SK-N-SH (cell line): ENCODE measurements around the gene ENHO.

Source experiments
- EP300 ChIP-seq, 2 experiments: IDR thresholded peaks; 2 replicates each; pipeline versions ENCODE4 v1.4.0 to v1.6.1; 2012; ENCODE audit warnings: borderline replicate concordance in 1 of 2, low read depth in 1 of 2, low read length in 1 of 2
- FOSL2 ChIP-seq: IDR thresholded peaks from 2 replicates; pipeline ENCODE4 v1.4.0; 2012; ENCODE audit warnings: low read depth, mild to moderate bottlenecking, moderate library complexity, borderline replicate concordance
- GABPA ChIP-seq: IDR thresholded peaks from 2 replicates; pipeline ENCODE4 v1.4.0; 2012; ENCODE audit warnings: low read depth, mild to moderate bottlenecking
- MEF2A ChIP-seq: IDR thresholded peaks from 2 replicates; pipeline ENCODE4 v1.4.0; 2012; ENCODE audit warnings: low read depth, borderline replicate concordance
- NRF1 ChIP-seq: IDR thresholded peaks from 2 replicates; pipeline ENCODE4 v1.6.1; 2012; ENCODE audit warnings: low read depth, mild to moderate bottlenecking, low read length
- RAD21 ChIP-seq: IDR thresholded peaks from 2 replicates; pipeline ENCODE4 v1.6.1; 2012; ENCODE audit warnings: mild to moderate bottlenecking, low read length
- SMC3 ChIP-seq: IDR thresholded peaks from 2 replicates; pipeline ENCODE4 v1.6.1; 2012; ENCODE audit warnings: low read depth, low read length, improper control_type of control experiment
- TEAD4 ChIP-seq: IDR thresholded peaks from 2 replicates; pipeline ENCODE4 v1.4.0; 2012; ENCODE audit warnings: mild to moderate bottlenecking, borderline replicate concordance; ENCODE audit not compliant: insufficient read depth
- YY1 ChIP-seq: IDR thresholded peaks from 2 replicates; pipeline ENCODE4 v1.4.0; 2012; ENCODE audit warnings: low read depth, mild to moderate bottlenecking
- TF ChIP-seq, protein P1 (sequence below): fragments of 200-600 bp; sonication (generic); IDR thresholded peaks from 2 replicates; pipeline ENCODE4 v1.6.1; 2017; ENCODE audit warnings: antibody characterized with exemption, mild to moderate bottlenecking, moderate library complexity
- TF ChIP-seq, protein P2 (sequence below): IDR thresholded peaks from 2 replicates; pipeline ENCODE4 v1.6.1; 2012; ENCODE audit warnings: mild to moderate bottlenecking, low read depth, low read length, moderate library complexity

DNA sequence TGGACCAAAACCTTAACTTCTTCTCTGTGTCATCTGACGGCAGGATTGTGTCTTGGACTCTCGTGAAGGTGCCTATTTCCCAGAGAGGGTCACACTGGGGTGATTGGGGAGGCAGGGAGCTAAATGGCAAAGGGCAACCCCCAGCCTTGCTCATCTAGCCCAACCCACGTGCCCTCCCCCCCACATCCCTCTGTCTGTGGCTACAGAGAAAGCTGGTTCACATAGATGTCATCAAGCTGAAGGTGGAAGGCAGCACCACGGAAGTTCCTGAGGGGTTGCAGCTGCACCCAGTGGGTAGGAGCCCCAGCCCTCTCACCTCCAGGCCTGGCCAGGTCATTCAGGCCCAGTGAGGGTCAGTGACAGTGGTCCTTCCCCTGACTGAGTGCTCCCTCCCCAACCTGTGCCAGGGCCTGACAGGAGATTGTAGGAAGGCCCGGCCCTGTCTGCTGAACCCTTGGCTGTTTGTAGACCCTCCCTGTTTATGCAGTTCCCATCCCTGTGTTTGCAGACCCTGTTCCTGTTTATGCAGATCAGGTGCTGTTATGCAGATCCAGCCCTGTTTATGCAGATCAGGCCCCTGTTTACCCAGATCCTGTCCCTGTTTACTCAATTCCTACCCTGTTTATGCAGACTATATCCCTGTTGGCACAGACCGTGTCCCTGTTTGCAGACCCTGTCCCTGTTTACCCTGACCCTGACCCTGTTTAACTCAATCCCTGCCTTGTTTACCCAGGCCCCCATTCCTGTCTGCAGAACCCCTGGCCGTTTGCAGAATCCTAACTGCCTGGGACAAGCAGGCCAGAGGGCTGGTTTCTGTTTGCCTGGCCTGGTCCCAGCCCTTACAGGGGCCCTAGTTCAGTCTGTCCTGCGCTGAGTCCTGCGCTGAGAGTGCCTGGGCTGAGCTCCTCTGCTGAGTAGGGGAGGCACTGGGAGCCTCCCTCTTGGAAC lies 10.4 kb downstream of the ENHO start:
- TF ChIP-seq, protein P1, sequence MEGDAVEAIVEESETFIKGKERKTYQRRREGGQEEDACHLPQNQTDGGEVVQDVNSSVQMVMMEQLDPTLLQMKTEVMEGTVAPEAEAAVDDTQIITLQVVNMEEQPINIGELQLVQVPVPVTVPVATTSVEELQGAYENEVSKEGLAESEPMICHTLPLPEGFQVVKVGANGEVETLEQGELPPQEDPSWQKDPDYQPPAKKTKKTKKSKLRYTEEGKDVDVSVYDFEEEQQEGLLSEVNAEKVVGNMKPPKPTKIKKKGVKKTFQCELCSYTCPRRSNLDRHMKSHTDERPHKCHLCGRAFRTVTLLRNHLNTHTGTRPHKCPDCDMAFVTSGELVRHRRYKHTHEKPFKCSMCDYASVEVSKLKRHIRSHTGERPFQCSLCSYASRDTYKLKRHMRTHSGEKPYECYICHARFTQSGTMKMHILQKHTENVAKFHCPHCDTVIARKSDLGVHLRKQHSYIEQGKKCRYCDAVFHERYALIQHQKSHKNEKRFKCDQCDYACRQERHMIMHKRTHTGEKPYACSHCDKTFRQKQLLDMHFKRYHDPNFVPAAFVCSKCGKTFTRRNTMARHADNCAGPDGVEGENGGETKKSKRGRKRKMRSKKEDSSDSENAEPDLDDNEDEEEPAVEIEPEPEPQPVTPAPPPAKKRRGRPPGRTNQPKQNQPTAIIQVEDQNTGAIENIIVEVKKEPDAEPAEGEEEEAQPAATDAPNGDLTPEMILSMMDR, result no peak
- TF ChIP-seq SMC3 (no peak), GABPA (no peak), EP300 (IDR thresholded peaks at IDR 0.05; ENCODE audit: borderline replicate concordance in 1 of 2, low read depth in 1 of 2, low read length in 1 of 2) (no peak), RAD21 (no peak), YY1 (no peak), TEAD4 (no peak), MEF2A (no peak), FOSL2 (no peak), NRF1 (no peak)
- TF ChIP-seq, protein P2, sequence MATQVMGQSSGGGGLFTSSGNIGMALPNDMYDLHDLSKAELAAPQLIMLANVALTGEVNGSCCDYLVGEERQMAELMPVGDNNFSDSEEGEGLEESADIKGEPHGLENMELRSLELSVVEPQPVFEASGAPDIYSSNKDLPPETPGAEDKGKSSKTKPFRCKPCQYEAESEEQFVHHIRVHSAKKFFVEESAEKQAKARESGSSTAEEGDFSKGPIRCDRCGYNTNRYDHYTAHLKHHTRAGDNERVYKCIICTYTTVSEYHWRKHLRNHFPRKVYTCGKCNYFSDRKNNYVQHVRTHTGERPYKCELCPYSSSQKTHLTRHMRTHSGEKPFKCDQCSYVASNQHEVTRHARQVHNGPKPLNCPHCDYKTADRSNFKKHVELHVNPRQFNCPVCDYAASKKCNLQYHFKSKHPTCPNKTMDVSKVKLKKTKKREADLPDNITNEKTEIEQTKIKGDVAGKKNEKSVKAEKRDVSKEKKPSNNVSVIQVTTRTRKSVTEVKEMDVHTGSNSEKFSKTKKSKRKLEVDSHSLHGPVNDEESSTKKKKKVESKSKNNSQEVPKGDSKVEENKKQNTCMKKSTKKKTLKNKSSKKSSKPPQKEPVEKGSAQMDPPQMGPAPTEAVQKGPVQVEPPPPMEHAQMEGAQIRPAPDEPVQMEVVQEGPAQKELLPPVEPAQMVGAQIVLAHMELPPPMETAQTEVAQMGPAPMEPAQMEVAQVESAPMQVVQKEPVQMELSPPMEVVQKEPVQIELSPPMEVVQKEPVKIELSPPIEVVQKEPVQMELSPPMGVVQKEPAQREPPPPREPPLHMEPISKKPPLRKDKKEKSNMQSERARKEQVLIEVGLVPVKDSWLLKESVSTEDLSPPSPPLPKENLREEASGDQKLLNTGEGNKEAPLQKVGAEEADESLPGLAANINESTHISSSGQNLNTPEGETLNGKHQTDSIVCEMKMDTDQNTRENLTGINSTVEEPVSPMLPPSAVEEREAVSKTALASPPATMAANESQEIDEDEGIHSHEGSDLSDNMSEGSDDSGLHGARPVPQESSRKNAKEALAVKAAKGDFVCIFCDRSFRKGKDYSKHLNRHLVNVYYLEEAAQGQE, result no peak
